ENCODE data around the gene GTF2I. TPM values are rescaled to one million over a fixed set of nuclear protein-coding genes. Genes with fewer than 3 reads are reported as not detected.

Gene GTF2I
- total RNA-seq = 214 TPM
- long read RNA-seq, full-length matches to known transcripts = 26 of 171 reads
- long read RNA-seq, partial matches to known transcripts = 116 of 171 reads
- long read RNA-seq, other reads (novel, unspliced or antisense) = 29 of 171 reads

DNA sequence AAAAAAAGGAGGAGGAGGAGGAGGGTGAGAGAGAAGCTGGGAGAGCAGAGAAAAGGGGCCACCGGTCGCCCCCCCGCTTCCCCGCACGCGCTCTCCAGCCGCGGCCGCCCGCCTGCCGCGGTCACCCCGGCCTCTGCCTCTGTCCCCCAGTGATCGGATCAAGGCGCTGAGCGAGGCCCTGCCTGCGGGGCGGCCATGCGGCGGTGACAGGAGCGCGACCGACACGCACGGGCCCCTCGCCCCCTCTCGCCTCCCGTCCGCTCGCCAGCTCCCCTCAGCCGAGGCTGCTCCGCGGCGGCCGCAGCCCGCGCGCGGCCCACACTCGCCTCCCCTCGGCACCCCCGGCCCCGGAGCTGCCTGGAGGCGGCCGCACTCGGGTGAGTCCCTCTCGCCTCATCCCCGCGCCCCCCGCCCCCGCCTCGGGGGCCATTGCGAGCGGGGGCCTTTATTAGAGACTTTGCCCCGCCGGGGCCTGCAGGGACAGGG lies at the start of gene GTF2I:
Gene GTF2I, plus strand, starts transcription at position 27 of the 486 bp plus-strand sequence. CDS start 31,411 bp downstream, outside the sequence.
- Histone ChIP-seq H3K4me3 (peak within 1 kb of the TSS; percentile 100), H3K9me3 (no peaks in the 10 kb centered on the region), H3K27ac (peak within 1 kb of the TSS; percentile 99), H3K36me3 (no peaks in the 10 kb centered on the region), H3K27me3 (ENCODE audit: low read depth) (no peaks in the 10 kb centered on the region), H3K4me1 (peaks cover 48% of the 10 kb centered on the region)
- DNase-seq (no peak), ATAC-seq (peak in 1 of 2 donors; percentile 42)
- no peak for TF ChIP-seq CTCF (IDR thresholded peaks at IDR 0.05)
- intact Hi-C loops (cut with DNase I) = no loop called here

DNA sequence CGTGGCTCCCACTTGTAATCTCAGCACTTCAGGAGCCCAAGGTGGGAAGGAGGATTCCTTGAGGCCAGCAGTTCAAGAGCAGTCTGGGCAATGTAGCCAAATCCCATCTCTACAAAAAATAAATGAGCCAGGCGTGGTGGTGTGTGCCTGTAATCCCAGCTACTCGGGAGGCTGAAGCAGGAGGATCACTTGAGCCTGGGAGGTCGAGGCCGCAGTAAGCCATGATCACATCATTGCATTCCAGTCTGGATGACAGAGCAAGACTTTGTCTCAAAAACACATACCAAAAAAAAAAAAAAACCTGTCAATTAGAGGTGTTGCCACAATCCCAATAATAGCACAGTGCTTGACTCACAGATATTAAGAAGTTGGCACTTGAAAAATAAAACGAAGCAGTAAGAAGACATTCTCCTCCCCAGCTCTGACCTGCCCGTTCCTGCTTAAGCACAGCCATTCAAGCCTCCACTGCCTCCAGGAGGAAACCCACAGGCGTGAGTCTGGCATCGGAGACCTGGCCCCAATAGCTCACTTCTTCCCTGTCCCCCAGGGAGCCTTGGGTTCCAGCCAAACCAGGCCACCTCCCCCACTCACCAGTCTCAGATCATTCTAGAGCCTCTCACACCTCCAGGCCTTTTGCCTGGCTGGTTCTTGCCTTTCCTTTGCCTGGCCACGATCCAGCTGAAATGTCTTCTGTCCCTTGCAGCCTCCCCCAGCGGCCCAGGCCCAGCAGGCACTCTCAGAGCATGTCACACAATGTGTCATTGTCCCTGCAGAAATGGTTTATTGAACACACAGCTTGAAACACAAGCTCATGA lies 45.3 kb upstream of the GTF2I start:
- H3K4me1 ChIP-seq = peaks cover 5% of the 10 kb centered on the region
- H3K36me3 ChIP-seq = no peaks in the 10 kb centered on the region
- no peaks in the 10 kb centered on the region for H3K27me3 ChIP-seq (ENCODE audit: low read depth)
- DNase-seq (peak; percentile 61), ATAC-seq (peak; percentile 49 to 58)
- no peak for TF ChIP-seq CTCF (IDR thresholded peaks at IDR 0.05)
- no peak overlapping the region for H3K4me3 ChIP-seq
- intact Hi-C loops (cut with DNase I) = no loop called here
- no peaks in the 10 kb centered on the region for H3K9me3 ChIP-seq
- H3K27ac ChIP-seq = peak overlapping the region; percentile 53

GRCh38 chr7:74615933-74616780 lies 41.4 kb upstream of the GTF2I start:
- ATAC-seq (no peak), DNase-seq (no peak)
- peaks cover 13% of the 10 kb centered on the region for H3K4me1 ChIP-seq
- H3K36me3 ChIP-seq = no peaks in the 10 kb centered on the region
- no peaks in the 10 kb centered on the region for H3K27me3 ChIP-seq (ENCODE audit: low read depth)
- no peak for TF ChIP-seq CTCF (IDR thresholded peaks at IDR 0.05)
- H3K9me3 ChIP-seq = no peaks in the 10 kb centered on the region
- H3K27ac ChIP-seq = no peak overlapping the region
- intact Hi-C loops (cut with DNase I) = no loop called here
- H3K4me3 ChIP-seq = no peak overlapping the region

GRCh38 chr7:74617180-74617744 lies 40.3 kb upstream of the GTF2I start:
- peaks cover 13% of the 10 kb centered on the region for H3K4me1 ChIP-seq
- intact Hi-C loops (cut with DNase I) = no loop called here
- no peak overlapping the region for H3K27ac ChIP-seq
- DNase-seq = peak; percentile 56
- ATAC-seq = peak in 1 of 2 donors; percentile 60
- H3K27me3 ChIP-seq (ENCODE audit: low read depth) = no peaks in the 10 kb centered on the region
- no peaks in the 10 kb centered on the region for H3K36me3 ChIP-seq
- H3K9me3 ChIP-seq = no peaks in the 10 kb centered on the region
- no peak for TF ChIP-seq CTCF (IDR thresholded peaks at IDR 0.05)
- no peak overlapping the region for H3K4me3 ChIP-seq

- ATAC-seq = no peak
- no peak overlapping the region for H3K27ac ChIP-seq
These were observed 38.2 kb upstream of the GTF2I start for GRCh38 chr7:74619235-74619860.

More at GRCh38 chr7:74619235-74619860, 38.2 kb upstream of the GTF2I start:
- TF ChIP-seq CTCF (IDR thresholded peaks at IDR 0.05) = no peak
- Histone ChIP-seq H3K9me3 (no peaks in the 10 kb centered on the region), H3K27me3 (ENCODE audit: low read depth) (no peaks in the 10 kb centered on the region), H3K4me3 (no peak overlapping the region), H3K4me1 (peaks cover 13% of the 10 kb centered on the region), H3K36me3 (no peaks in the 10 kb centered on the region)
- DNase-seq = no peak
- intact Hi-C loops (cut with DNase I) = no loop called here
